HEK293 (cell line): ENCODE data around the gene CYB5D1.
A peak's percentile ranks its signal among the peaks of the same experiment; 100 is the strongest.

Experiments used
- BCL11A ChIP-seq: fragments of 450-650 bp; formaldehyde crosslinking; IDR thresholded peaks from 2 replicates; pipeline ENCODE4 v1.5.1; 2016; ENCODE audit warnings: low read depth, missing biosample characterization, missing genetic modification characterization
- EGR2 ChIP-seq: fragments of 450-650 bp; formaldehyde crosslinking; IDR thresholded peaks from 2 replicates; pipeline ENCODE4 v1.5.1; 2016; ENCODE audit warnings: low read depth, missing biosample characterization, missing genetic modification characterization
- HOXA7 ChIP-seq: sonication (generic); formaldehyde crosslinking; IDR thresholded peaks from 2 replicates; pipeline ENCODE4 v1.8.1; 2022; ENCODE audit warnings: missing genetic modification reagents, borderline replicate concordance
- IKZF3 ChIP-seq: fragments of 450-650 bp; IDR thresholded peaks from 2 replicates; pipeline ENCODE4 v1.5.0; 2018; ENCODE audit warnings: missing biosample characterization, mild to moderate bottlenecking, missing genetic modification characterization, moderate library complexity
- MZF1 ChIP-seq: fragments of 450-650 bp; formaldehyde crosslinking; IDR thresholded peaks from 2 replicates; pipeline ENCODE4 v1.5.1; 2017; ENCODE audit warnings: missing biosample characterization, missing genetic modification characterization, borderline replicate concordance
- YY2 ChIP-seq: fragments of 450-650 bp; formaldehyde crosslinking; IDR thresholded peaks from 2 replicates; pipeline ENCODE4 v1.5.1; 2016; ENCODE audit warnings: missing biosample characterization, missing genetic modification characterization
- ZNF112 ChIP-seq: fragments of 450-650 bp; formaldehyde crosslinking; IDR thresholded peaks from 2 replicates; pipeline ENCODE4 v1.5.0; 2017; ENCODE audit warnings: missing biosample characterization, missing genetic modification characterization
- ZNF169 ChIP-seq: fragments of 450-650 bp; formaldehyde crosslinking; IDR thresholded peaks from 2 replicates; pipeline ENCODE4 v1.5.1; 2016; ENCODE audit warnings: missing biosample characterization, missing genetic modification characterization
- ZNF211 ChIP-seq: fragments of 450-650 bp; formaldehyde crosslinking; IDR thresholded peaks from 2 replicates; pipeline ENCODE4 v1.5.1; 2016; ENCODE audit warnings: low read depth, missing biosample characterization, missing genetic modification characterization
- ZNF214 ChIP-seq: fragments of 450-650 bp; formaldehyde crosslinking; IDR thresholded peaks from 2 replicates; pipeline ENCODE4 v1.5.1; 2017; ENCODE audit warnings: missing biosample characterization, mild to moderate bottlenecking, missing genetic modification characterization, borderline replicate concordance
- ZNF23 ChIP-seq: fragments of 450-650 bp; formaldehyde crosslinking; IDR thresholded peaks from 2 replicates; pipeline ENCODE4 v1.5.1; 2016; ENCODE audit warnings: missing biosample characterization, missing genetic modification characterization, borderline replicate concordance
- ZNF350 ChIP-seq: fragments of 450-650 bp; formaldehyde crosslinking; IDR thresholded peaks from 2 replicates; pipeline ENCODE4 v1.5.0; 2017; ENCODE audit warnings: missing biosample characterization, mild to moderate bottlenecking, missing genetic modification characterization
- ZNF521 ChIP-seq: fragments of 450-650 bp; formaldehyde crosslinking; IDR thresholded peaks from 2 replicates; pipeline ENCODE4 v1.5.1; 2017; ENCODE audit warnings: missing biosample characterization, mild to moderate bottlenecking, missing genetic modification characterization
- ZNF548 ChIP-seq: fragments of 450-650 bp; formaldehyde crosslinking; IDR thresholded peaks from 2 replicates; pipeline ENCODE4 v1.5.1; 2016; ENCODE audit warnings: missing biosample characterization, missing genetic modification characterization
- ZNF555 ChIP-seq: fragments of 450-650 bp; formaldehyde crosslinking; conservative IDR thresholded peaks from 2 replicates; pipeline ENCODE4 v1.5.1; 2017; ENCODE audit warnings: missing biosample characterization, mild to moderate bottlenecking, missing genetic modification characterization, inconsistent platforms
- ZNF654 ChIP-seq: fragments of 450-650 bp; formaldehyde crosslinking; IDR thresholded peaks from 2 replicates; pipeline ENCODE4 v1.5.1; 2016; ENCODE audit warnings: low read depth, missing biosample characterization, missing genetic modification characterization
- ZNF76 ChIP-seq: fragments of 450-650 bp; formaldehyde crosslinking; IDR thresholded peaks from 2 replicates; pipeline ENCODE4; 2016; ENCODE audit warnings: low read depth, missing biosample characterization, missing genetic modification characterization, borderline replicate concordance
- ZNF777 ChIP-seq: fragments of 450-650 bp; formaldehyde crosslinking; IDR thresholded peaks from 2 replicates; pipeline ENCODE4 v1.5.1; 2017; ENCODE audit warnings: missing biosample characterization, missing genetic modification characterization, borderline replicate concordance
- ZNF830 ChIP-seq: fragments of 450-650 bp; IDR thresholded peaks from 2 replicates; pipeline ENCODE4 v1.5.0; 2018; ENCODE audit warnings: missing biosample characterization, missing genetic modification characterization, low read depth, mild to moderate bottlenecking, moderate library complexity
- TF ChIP-seq, protein P1 (sequence below): fragments of 450-650 bp; IDR thresholded peaks from 2 replicates; pipeline ENCODE4 v1.5.1; 2018; ENCODE audit warnings: missing biosample characterization, mild to moderate bottlenecking, missing genetic modification characterization
- TF ChIP-seq, protein P2 (sequence below): fragments of 450-650 bp; formaldehyde crosslinking; IDR thresholded peaks from 2 replicates; pipeline ENCODE4 v1.5.1; 2016; ENCODE audit warnings: missing biosample characterization, missing genetic modification characterization
- TF ChIP-seq, protein P3 (sequence below): fragments of 450-650 bp; formaldehyde crosslinking; IDR thresholded peaks from 2 replicates; pipeline ENCODE4 v1.5.1; 2016; ENCODE audit warnings: missing biosample characterization, missing genetic modification characterization
- TF ChIP-seq, protein P4 (sequence below): fragments of 450-650 bp; formaldehyde crosslinking; IDR thresholded peaks from 2 replicates; pipeline ENCODE4 v1.5.1; 2016; ENCODE audit warnings: missing biosample characterization, missing genetic modification characterization
- TF ChIP-seq, protein P5 (sequence below): fragments of 450-650 bp; formaldehyde crosslinking; IDR thresholded peaks from 2 replicates; pipeline ENCODE4 v1.5.1; 2016; ENCODE audit warnings: missing biosample characterization, missing genetic modification characterization
- TF ChIP-seq, protein P6 (sequence below): fragments of 450-650 bp; formaldehyde crosslinking; IDR thresholded peaks from 2 replicates; pipeline ENCODE4 v1.5.1; 2016; ENCODE audit warnings: missing biosample characterization, missing genetic modification characterization

Gene CYB5D1

DNA sequence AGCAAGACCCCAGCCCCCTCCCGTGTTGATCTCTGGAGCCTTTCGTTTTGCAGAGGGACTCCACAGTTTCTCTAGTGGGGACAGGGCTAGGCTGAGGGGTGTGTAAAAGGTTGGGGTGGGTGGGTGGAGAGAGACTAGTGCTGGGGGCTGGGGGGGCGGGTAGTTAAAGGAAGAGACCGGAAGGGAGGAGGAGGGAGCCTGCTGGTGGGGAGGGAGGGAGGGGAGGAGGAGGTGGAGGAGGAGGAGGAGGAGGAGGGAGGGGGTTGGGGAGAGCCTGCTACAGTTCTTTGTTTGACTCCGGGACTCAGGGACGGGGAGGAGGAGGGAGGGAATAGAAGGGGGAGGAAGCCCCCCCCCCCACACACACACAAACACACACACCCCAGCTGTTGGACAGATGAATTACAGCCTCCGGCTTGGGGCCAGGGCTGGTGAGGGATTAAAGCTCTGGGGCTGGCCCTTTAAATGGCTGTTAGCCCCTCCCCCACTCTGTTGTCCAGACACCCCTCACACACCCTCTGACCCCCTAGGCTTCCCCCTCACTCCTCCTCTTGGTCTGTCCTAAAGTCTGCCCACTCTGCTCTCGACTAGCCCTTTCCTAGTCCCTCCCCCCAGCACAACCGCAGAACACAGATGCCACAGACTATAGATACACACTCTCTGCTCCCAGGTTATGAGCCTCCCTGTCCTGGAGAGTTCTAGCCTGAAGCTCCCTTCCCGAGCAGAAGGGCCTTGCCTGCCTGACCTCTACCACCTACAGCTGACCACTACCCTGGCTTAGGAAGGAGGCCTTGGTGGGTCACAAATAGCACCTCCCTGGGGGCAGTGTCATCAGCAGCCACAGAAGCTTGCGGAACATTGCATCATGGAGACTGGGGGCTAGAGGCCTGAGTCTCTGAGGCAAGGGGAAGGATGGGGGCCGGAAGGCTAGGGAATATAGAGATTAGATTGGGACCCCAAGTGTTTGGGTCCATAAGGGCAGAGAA lies 19.4 kb upstream of the CYB5D1 start (continued):
- peak; percentile 82 for TF ChIP-seq EGR2 (tag by site-specific recombination)
- TF ChIP-seq ZNF112, result no peak
- peak; percentile 29; the same call in 1 of the 2 replicates for TF ChIP-seq IKZF3
- TF ChIP-seq, protein P1, sequence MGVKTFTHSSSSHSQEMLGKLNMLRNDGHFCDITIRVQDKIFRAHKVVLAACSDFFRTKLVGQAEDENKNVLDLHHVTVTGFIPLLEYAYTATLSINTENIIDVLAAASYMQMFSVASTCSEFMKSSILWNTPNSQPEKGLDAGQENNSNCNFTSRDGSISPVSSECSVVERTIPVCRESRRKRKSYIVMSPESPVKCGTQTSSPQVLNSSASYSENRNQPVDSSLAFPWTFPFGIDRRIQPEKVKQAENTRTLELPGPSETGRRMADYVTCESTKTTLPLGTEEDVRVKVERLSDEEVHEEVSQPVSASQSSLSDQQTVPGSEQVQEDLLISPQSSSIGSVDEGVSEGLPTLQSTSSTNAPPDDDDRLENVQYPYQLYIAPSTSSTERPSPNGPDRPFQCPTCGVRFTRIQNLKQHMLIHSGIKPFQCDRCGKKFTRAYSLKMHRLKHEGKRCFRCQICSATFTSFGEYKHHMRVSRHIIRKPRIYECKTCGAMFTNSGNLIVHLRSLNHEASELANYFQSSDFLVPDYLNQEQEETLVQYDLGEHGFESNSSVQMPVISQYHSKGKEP (tag by site-specific recombination), result no peak
- TF ChIP-seq ZNF654, result no peak
- no peak for TF ChIP-seq ZNF214 (tag by site-specific recombination)
- TF ChIP-seq, protein P2, sequence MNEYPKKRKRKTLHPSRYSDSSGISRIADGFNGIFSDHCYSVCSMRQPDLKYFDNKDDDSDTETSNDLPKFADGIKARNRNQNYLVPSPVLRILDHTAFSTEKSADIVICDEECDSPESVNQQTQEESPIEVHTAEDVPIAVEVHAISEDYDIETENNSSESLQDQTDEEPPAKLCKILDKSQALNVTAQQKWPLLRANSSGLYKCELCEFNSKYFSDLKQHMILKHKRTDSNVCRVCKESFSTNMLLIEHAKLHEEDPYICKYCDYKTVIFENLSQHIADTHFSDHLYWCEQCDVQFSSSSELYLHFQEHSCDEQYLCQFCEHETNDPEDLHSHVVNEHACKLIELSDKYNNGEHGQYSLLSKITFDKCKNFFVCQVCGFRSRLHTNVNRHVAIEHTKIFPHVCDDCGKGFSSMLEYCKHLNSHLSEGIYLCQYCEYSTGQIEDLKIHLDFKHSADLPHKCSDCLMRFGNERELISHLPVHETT, result no peak
- TF ChIP-seq YY2 (tag by site-specific recombination), result no peak
- no peak for TF ChIP-seq ZNF521 (tag by site-specific recombination)
- no peak for TF ChIP-seq ZNF777 (tag by site-specific recombination)
- no peak for TF ChIP-seq ZNF23 (tag by site-specific recombination)
- TF ChIP-seq, protein P3, sequence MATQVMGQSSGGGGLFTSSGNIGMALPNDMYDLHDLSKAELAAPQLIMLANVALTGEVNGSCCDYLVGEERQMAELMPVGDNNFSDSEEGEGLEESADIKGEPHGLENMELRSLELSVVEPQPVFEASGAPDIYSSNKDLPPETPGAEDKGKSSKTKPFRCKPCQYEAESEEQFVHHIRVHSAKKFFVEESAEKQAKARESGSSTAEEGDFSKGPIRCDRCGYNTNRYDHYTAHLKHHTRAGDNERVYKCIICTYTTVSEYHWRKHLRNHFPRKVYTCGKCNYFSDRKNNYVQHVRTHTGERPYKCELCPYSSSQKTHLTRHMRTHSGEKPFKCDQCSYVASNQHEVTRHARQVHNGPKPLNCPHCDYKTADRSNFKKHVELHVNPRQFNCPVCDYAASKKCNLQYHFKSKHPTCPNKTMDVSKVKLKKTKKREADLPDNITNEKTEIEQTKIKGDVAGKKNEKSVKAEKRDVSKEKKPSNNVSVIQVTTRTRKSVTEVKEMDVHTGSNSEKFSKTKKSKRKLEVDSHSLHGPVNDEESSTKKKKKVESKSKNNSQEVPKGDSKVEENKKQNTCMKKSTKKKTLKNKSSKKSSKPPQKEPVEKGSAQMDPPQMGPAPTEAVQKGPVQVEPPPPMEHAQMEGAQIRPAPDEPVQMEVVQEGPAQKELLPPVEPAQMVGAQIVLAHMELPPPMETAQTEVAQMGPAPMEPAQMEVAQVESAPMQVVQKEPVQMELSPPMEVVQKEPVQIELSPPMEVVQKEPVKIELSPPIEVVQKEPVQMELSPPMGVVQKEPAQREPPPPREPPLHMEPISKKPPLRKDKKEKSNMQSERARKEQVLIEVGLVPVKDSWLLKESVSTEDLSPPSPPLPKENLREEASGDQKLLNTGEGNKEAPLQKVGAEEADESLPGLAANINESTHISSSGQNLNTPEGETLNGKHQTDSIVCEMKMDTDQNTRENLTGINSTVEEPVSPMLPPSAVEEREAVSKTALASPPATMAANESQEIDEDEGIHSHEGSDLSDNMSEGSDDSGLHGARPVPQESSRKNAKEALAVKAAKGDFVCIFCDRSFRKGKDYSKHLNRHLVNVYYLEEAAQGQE (tag by site-specific recombination), result no peak
- TF ChIP-seq ZNF76 (tag by site-specific recombination), result no peak
- TF ChIP-seq, protein P4, sequence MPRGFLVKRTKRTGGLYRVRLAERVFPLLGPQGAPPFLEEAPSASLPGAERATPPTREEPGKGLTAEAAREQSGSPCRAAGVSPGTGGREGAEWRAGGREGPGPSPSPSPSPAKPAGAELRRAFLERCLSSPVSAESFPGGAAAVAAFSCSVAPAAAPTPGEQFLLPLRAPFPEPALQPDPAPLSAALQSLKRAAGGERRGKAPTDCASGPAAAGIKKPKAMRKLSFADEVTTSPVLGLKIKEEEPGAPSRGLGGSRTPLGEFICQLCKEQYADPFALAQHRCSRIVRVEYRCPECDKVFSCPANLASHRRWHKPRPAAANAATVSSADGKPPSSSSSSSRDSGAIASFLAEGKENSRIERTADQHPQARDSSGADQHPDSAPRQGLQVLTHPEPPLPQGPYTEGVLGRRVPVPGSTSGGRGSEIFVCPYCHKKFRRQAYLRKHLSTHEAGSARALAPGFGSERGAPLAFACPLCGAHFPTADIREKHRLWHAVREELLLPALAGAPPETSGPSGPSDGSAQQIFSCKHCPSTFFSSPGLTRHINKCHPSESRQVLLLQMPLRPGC (tag by site-specific recombination), result no peak
- TF ChIP-seq, protein P5, sequence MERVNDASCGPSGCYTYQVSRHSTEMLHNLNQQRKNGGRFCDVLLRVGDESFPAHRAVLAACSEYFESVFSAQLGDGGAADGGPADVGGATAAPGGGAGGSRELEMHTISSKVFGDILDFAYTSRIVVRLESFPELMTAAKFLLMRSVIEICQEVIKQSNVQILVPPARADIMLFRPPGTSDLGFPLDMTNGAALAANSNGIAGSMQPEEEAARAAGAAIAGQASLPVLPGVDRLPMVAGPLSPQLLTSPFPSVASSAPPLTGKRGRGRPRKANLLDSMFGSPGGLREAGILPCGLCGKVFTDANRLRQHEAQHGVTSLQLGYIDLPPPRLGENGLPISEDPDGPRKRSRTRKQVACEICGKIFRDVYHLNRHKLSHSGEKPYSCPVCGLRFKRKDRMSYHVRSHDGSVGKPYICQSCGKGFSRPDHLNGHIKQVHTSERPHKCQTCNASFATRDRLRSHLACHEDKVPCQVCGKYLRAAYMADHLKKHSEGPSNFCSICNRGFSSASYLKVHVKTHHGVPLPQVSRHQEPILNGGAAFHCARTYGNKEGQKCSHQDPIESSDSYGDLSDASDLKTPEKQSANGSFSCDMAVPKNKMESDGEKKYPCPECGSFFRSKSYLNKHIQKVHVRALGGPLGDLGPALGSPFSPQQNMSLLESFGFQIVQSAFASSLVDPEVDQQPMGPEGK (tag by site-specific recombination), result peak; percentile 87
- TF ChIP-seq ZNF830 (tag by site-specific recombination), result no peak
- TF ChIP-seq ZNF211 (tag by site-specific recombination), result no peak
- TF ChIP-seq ZNF169, result no peak
- no peak for TF ChIP-seq ZNF350 (tag by site-specific recombination)
- no peak for TF ChIP-seq HOXA7 (CRISPR knock-in tag)
- peak; percentile 84 for TF ChIP-seq BCL11A (tag by site-specific recombination)
- TF ChIP-seq, protein P6, sequence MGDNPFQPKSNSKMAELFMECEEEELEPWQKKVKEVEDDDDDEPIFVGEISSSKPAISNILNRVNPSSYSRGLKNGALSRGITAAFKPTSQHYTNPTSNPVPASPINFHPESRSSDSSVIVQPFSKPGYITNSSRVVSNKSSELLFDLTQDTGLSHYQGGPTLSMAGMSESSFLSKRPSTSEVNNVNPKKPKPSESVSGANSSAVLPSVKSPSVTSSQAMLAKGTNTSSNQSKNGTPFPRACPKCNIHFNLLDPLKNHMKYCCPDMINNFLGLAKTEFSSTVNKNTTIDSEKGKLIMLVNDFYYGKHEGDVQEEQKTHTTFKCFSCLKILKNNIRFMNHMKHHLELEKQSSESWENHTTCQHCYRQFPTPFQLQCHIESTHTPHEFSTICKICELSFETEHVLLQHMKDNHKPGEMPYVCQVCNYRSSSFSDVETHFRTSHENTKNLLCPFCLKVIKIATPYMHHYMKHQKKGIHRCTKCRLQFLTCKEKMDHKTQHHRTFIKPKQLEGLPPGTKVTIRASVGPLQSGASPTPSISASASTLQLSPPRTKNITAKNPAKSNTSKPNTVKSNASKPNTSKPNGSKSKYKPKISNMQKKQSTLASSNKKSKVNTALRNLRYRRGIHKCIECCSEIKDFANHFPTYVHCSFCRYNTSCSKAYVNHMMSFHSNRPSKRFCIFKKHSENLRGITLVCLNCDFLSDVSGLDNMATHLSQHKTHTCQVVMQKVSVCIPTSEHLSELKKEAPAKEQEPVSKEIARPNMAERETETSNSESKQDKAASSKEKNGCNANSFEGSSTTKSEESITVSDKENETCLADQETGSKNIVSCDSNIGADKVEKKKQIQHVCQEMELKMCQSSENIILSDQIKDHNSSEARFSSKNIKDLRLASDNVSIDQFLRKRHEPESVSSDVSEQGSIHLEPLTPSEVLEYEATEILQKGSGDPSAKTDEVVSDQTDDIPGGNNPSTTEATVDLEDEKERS (tag by site-specific recombination), result no peak
- TF ChIP-seq ZNF548 (tag by site-specific recombination), result no peak
- no peak for TF ChIP-seq ZNF555 (tag by site-specific recombination)
- no peak for TF ChIP-seq MZF1 (tag by site-specific recombination)
